Glomerular endothelial cell (primary cell): Measurements from ENCODE around the gene CENPW. TPM values are rescaled to one million over a fixed set of nuclear protein-coding genes. Genes with fewer than 3 reads are reported as not detected.

Source experiments
- DNase-seq: peaks from one replicate; pipeline ENCODE4 v3.0.0-alpha.2; 2011; ENCODE audit warnings: low read depth, low spot score; ENCODE audit errors: extremely low read depth
- total RNA-seq: library from RNA; depleted of rRNA; stranded (reverse); fragments of >200 nt; gene quantifications from 2 replicates; pipeline ENCODE4 v1.2.3, GENCODE V29; 2015

CENPW gene
- total RNA-seq, 1 donor from 2014 or later, result 4.9 TPM

- no peak for DNase-seq
Measured at GRCh38 chr6:126372626-126373025, 32.7 kb downstream of the CENPW start.

GRCh38 chr6:126373344-126373743, 33.4 kb downstream of the CENPW start:
- no peak for DNase-seq

- DNase-seq, result no peak
Measured at GRCh38 chr6:126374372-126374771, 34.5 kb downstream of the CENPW start.

GRCh38 chr6:126376682-126377081, 36.8 kb downstream of the CENPW start:
- DNase-seq, result no peak

GRCh38 chr6:126377594-126378153, 37.8 kb downstream of the CENPW start:
- DNase-seq, result no peak

GRCh38 chr6:126380072-126380583, 40.2 kb downstream of the CENPW start:
- DNase-seq, result no peak

GRCh38 chr6:126381498-126381897, 41.6 kb downstream of the CENPW start:
- no peak for DNase-seq

GRCh38 chr6:126383203-126383602, 43.3 kb downstream of the CENPW start:
- no peak for DNase-seq

- DNase-seq, result no peak
Measured at GRCh38 chr6:126385536-126385935, 45.6 kb downstream of the CENPW start.

- DNase-seq, result no peak
Measured at GRCh38 chr6:126388104-126388598, 48.2 kb downstream of the CENPW start.

GRCh38 chr6:126396131-126396530, 56.2 kb downstream of the CENPW start:
- no peak for DNase-seq
